Suppressor macrophage treated with lipopolysaccharide for 1 hour (primary cell): ENCODE measurements around the gene SYNCRIP.
A peak's percentile ranks its signal among the peaks of the same experiment; 100 is the strongest.
"Not testable (repeated sequence)": the region's sequence is repeated elsewhere in the genome, so short reads cannot be mapped to it uniquely, and the experiment has no call there.

Experiments used
- DNase-seq, 3 donors: peaks; one replicate each; pipeline ENCODE4 v3.0.0-alpha.2; 2020 to 2022

SYNCRIP gene

DNA sequence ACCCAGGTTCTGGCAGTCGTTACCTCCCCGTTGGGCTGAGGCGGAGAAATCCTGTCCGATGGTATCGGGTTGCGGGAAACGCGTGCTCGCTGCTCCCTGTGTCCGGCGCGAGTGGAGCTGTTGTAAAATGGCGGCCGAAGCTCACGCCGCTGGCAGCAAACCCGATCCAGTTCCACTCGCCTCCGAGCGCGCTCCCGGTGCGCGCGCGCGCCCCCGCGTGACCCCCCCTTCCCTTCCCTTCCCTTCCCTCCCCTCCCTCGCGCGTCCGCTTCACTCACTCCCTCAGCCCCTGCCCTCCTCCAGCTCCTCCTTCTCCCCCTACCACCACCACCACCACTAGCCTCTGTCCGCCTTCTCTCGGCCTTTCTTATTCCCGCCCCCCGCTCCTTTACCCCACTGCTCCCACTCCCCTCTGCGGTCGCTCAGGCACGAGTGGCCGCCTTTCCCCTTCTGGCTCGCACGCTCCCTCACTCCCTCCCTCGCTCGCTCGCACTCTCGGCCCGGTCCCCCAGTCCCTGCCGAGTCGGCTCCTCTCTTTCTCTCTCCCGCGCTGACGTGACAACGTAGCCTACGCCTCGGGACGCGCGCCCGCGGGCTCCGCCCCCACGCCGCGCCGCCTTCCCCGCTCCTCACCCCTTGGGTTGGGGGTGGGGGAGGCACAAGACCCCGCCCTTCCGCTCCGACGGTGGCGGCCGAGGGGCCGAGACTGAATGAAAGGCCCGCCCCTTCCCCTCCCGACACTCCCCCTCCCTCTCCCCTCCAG lies at the start of gene SYNCRIP:
Gene SYNCRIP (minus strand): TSS at position 113 of the 763 bp plus-strand sequence. CDS start 1,447 bp downstream, outside the sequence.
- peak; percentile 99 to 100 (median 99) for DNase-seq

DNA sequence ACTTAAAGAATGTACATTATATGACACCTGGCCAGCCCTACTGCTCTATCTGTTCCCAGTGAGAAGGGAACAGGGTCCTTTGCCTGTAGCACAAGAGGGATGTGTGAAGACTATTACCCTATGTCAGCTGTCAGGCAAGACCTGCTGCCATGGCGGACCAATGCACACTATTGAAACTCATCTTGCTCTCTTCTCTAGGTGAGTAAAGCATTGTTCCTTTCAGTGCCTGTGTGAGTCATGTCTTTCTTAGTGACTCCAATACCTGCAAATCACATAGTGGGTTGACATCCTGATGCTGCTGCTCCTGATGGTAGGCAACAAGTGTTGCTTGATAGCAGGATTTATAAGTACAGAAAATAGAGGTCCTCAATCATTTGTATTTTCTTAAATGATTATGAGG lies 48.8 kb upstream of the SYNCRIP start:
- DNase-seq = no peak

DNA sequence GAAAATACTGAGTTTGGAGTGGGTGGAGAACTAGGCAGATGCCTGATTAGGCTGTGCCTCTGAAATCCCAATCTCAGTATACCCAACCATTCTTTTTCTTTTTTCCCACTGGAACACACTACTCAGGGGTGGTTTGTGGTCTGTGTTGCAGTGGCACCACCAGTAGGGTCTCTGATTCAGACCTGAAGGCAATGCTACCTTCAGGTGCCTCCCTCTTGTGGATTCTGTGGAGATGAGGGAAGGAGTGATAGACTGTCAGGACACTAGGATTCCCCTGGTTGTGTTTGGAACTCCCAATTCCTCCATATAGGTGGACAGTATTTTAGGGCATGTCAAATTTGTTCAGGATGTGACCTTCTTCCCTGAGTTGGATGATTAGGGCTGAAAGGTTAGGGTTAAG lies 47.4 kb upstream of the SYNCRIP start:
- no peak for DNase-seq

DNA sequence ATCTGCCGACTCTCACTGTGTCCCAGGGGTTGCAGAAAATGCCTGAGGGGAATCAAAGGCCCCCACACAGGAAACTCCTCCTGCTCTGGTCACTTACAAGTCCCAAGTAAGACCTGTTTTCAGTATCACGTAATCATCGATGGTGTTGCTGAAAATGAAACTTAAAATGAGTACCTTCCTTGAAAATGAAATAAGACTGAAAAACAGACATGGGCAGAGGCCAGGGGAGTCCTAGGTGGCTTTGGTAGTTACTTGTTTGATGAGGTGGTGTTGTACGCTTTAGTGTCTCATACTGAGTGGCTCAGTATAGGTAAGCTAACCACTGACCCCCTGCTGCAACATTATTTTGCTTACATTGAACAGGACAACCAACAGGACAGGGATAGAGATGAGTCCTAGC lies 43.0 kb upstream of the SYNCRIP start:
- no peak for DNase-seq

DNA sequence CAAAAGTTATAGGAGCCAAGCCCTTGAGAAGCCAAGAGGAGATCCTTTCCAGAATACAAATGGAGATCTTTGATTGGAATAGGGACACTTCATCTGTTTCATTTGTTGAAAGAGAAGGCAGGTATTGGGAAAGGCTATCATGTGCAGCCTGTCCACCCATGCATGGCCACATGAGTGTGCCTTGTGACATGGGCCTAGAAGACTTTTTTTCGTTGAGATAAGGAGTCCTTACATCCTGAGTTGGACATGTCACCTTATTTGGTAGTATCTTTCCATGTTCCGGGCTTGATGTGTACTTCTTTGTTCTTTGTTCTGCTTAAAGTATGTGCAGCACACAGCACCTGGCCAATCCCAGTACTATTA lies 42.1 kb upstream of the SYNCRIP start:
- no peak for DNase-seq

DNA sequence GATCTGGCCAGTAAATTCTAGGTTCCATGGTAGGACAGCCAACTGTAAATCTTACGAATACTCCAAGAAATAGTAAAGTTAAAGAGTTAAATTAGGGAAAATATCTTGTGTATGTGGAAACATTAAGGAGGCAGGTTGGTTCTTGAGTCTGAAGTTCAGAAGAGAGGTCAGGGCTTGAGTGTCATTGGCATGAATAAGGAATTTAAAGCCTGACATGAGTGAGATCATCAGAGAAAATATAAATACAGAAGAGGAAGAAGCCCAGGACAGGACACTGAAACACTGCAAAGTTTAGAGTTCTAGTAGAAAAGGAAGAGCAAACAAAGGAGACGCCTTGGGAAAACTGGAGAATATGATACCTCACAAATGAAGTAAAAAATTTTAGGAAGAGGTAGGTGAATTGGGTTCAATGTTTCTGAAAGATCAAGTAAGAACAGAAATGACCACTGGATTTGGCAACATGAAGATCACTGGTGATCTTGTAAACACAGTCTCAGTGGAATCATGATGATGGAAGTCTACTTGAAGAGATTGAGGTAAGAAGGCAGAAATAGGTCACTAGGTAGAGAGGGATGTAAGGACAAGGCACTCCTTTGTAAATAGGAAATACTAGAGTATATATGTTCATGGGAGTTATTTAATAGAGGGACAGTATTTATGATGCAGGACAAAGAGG lies 41.6 kb upstream of the SYNCRIP start:
- peak; percentile 47 to 64 (median 60) for DNase-seq

DNA sequence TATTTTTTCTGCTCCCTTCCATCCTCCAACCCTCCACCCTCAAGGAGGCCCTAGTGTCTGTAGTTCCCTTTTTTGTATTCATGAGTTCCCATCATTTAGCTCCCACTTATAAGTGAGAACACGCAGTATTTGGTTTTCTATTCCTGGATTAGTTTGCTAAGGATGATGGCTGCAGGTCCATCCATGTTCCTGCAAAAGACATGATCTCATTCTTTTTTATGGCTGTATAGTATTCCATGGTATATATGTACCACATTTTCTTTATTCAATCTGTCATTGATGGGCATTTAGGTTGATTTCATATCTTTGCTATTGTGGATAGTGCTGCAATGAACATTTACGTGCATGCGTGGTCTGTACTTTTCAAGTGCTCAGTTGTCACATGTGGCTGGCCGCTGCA lies 39.2 kb upstream of the SYNCRIP start:
- DNase-seq = not testable (repeated sequence)

DNA sequence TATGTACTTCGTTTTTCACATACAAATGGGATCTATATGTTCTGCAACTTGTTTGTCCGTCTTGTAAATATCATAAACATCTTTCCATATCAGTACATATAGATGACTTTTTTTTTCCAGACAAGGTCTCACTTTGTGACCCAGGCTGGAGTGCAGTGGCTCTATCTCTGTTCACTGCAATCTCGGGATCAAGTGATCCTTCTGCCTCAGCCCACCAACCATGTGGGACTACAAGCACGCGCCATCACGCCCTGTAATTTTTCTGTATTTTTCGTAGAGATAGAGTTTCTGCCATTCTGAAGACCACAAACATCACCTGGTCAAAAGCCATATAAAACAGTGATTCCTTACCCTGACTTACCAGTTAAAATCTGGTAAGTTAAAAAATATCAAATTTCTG lies 37.7 kb upstream of the SYNCRIP start:
- DNase-seq = peak in 1 of 3 donors; percentile 25

DNA sequence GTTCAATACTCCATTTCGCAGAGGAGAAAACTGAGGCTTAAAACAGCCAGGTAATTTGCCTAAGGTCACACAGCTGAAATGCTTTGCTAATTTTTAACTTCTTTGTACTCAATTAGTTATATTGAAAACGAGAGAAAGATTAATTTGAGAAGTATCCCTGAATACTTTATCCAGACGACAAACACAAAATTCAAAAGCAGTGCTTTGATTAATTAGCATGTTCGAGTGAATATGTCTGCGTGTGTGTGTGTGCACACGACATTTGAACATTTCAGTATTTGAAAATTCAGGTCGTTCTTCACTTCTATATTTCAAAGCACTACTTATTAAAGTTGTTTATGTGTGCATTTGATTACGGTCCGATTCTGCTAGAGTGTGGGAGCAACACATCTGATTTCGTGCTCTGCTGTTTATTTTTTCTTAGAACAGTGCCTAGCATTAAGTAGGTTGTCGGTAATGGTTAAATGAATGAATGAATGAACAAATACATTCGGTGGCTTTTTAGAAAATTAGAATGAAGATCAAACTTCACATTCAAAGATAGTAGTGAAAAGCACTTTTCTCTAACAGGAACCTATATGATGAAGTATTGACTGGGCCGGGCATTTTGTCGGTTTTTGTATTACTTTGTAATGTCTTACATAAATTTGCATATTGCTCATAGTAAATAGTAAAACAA lies 36.9 kb upstream of the SYNCRIP start:
- DNase-seq = peak; percentile 26 to 47 (median 38)

DNA sequence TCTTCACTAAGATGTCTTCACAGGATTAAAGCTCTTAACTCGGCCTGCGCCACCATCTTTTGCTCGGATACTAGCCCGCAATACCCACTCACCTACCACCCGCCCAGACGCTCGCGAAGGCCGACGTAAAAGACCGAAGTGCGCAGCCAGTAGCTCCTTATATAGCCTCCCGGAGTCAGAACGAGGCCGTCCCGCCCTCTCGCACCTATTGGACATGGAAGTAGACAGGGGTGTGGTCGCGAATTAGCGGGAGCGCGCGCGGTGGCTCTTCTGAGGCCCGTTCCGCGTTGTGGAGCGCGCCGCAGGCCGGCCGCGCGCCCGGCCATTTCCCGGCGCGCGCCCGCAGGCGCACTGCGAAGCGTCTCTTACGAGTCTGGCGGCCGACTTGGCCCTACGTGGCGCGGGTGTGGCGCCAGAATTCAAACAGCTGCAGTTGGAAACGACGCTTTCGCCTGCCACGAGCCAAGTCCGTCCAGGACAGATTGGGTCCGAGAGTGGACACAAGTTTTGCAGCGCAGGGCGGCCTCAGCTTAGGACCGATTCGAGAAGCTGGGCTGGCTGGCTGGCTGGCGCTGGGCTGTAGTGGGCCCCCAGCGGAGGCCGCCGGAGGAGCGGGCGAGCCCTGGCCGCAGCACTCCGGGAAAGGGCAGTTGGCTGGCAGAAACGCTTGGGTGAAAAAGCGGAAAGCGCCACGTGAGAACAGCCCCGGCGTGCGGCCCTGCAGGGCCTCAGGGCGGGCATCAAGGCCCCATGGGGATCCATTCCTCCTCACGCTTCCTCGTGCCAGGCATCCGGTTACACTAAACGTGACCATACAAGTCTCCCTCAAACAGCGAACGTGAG lies 36.1 kb upstream of the SYNCRIP start:
- peak; percentile 99 for DNase-seq

DNA sequence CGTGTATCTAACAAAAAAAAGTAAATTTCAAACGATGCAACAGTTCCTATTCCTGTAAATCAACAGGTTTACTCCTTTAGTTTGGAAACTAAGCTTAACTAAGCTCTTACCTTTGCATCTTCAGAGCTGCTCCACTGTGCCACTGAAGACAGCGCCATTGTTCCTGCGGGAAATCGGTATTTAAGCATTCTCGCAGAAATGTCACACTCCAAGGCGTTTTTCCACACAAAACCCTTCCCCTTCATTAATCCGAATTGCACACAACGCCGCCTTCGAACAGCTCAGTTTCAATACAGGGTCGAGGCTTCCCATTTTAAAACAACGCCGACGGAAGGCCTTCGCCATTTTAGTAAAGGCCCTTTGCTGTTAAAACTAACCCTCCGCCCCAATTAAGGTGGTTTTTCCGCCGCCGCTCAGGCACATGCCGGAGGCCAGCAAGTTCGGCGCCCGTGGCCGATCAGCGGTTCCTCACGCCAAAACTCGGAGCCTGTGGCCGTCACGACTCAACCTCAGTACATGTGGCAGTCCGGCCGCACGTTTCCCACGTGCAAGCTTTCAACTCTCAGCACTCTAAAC lies 35.4 kb upstream of the SYNCRIP start:
- no peak for DNase-seq

DNA sequence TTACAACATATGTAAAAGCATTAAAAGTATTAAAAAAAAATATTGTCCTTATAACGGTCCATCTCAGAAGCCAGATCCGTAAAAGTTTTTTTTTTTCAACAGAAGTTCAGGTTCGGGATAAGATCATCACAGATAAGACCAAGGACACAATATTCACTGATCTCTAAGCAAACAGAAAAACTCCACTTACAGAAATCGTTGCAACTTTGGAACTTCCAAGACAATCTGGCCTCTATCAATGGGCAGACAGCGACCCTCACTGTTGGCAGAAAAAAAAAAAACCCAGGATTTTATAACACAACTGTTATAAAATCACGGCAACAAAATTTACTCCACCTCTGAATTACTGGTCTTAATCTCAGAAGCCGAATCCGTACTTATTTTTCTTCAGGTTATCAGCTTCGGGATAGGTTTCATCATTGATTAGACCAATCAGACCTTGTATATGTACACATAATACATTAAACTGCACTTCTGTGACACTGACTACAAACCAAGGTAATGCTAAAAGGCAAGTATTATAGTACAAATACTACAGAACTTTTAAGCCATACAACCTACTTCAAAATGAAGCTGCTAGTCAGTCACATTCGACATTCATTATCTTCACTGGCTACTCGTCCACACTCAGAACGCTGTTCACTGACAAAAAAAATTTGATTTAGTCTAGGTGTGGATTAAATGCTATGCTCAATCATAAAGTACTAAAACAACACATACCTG lies 34.7 kb upstream of the SYNCRIP start:
- DNase-seq = peak; percentile 74 to 88 (median 88)

DNA sequence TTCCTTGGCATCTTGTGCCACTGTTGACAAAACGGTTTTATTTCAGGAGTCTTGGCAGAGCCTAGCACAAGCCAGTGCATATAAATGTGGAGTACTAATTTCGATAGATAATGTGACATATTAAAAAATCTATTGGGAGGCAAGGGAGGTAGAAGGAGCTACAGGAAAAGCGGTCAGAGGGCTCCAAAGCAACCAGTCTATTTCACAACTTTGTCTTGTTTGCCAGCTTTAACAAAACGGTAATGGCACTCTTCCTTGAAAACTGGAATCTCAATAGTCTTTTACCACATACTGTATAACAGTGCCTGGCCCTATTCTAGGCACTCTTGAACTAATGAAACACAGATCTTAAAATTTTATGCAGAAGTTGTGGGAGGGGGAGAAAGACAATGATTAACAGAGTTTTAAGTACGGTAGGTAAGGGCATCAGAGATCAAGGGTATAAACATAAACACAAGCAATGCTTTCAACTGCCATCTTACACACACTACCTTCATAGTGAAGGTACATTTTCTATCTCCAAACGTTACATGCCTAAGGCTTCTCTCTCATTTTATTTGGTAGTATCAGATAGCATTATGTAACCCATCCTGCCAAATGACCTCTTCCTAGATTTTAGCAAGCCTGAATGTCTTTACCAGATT lies 33.5 kb upstream of the SYNCRIP start:
- no peak for DNase-seq

DNA sequence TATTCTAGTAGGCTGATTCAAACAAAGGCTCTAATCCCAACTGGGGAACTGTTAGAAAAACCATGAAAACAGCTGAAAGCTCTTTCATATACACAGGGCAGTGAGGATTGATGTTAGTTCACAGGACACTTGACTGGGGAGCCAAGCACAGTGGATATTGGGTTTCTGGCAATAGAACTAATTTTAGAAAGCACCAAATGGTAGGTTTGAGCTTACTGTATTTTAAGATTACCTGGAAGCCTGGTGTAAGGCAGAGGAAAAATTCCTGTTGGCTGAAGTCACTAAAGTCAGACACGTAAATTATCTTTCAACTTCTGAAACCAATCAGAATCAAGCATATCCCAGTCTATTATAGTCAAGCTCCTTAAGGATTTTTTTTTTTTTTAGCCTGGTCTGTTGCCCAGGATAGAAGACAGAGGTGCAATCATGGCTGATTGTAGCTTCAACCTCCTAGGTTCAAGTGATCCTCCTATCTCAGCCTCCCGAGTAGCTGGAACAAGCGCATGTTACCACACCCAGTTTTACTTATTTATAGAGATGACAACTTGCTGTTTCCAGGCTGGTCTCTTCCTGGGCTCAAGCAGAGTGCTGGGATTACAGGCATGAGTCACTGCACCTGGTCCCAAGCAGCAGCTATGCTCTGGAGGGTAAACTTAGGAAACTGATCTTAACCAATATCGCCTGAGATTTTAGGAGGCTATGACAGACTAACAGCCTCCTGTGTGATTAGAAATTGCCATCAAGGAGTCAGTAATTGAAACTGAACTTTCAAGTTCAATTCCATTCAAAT lies 32.5 kb upstream of the SYNCRIP start:
- peak in 1 of 3 donors; percentile 27 for DNase-seq

DNA sequence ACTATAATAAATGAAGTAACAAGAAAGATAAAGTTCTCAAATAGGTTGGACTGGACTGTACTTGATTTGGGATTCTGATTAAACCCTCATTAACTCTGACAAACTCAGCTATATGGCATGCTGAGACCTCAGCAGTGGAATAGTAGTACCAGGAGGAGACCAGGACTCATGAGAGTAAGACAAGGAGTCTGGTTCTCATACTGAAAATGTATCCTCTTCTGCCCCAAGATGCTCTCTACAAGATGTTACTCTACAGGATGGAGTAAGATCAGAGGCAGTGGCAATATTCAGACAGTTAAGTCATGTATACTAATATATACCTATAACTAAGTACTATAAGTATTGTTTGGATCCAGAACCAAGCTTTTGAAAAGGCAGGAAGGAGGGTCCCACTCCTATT lies 31.9 kb upstream of the SYNCRIP start:
- DNase-seq = no peak

DNA sequence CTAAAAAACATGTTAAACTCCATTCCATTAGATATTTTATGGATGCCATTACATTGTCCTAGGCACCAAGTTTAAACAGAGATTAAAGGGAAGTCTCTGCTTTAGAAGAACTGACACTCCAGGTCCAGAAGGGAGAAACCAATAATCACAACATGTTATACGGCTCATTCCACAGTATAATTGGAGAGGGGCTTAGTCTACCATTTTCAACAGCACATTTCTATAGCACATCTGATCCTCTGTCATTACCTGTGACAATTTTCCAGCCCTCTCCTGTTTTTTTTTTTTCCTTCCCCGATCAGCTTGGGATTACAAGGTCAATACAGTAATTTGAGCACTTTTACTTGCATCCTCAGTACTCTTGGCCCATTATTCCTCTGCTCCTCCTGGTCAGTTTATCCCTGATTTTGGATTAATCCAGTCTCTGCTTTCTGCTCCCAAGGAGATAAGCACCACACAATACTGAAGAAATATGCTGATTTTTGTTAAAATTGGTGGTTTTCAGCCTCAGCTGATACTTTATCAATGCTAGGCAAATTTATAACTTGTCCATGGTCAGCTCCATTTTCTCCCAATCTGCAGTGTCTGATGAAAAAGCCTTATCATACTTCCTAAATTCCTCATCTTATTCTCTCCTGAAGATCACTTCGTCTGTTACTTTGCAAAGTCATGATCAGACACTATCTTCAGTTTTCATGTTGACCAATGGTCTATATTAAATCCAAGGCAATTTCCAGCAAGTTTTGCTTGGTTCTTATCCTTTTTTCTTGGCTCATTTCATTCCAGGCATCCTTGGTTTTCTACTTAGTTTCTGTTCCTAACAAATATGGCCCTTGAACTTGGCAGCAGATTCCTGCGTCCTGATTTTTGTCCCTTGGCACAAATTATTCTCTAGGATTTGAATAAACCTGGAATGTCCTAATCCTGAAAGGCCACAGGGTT lies 30.8 kb upstream of the SYNCRIP start:
- no peak for DNase-seq

DNA sequence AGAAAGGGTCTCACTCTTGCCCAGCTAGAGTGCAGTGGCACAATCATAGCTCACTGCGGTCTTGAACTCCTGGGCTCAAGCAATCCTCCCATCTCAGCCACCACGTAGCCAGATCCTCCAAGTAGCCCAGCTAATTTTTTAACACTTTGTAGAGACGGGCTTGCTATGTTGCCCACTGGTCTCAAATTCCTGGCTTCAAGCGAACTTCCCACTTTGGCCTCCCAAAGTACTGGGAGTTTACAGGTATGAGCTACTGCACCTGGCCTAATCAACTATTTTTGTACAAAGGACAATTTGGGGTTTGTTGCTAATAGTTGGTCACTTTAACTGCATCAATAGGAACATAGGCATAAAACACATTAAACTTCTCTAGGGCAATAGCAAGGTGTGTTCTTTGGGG lies 29.9 kb upstream of the SYNCRIP start:
- no peak for DNase-seq

DNA sequence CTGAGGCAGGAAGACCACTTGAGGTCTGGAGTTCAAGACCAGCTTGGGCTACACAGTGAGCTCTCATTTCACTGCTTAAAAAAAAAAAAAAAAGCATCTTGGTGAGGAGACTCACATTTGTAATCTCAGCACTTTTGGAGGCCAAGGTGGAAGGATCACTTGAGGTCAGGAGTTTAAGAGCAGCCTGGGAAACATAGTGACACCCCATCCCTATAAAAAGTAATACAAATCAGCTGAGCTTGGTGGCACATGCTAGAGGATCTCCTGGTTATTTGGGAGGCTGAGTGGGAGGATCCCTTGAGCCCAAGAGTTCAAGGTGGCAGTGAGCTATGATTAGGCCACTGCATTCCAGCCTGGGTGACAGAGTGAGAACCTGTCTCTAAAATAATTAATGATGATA lies 29.4 kb upstream of the SYNCRIP start:
- DNase-seq = no peak

DNA sequence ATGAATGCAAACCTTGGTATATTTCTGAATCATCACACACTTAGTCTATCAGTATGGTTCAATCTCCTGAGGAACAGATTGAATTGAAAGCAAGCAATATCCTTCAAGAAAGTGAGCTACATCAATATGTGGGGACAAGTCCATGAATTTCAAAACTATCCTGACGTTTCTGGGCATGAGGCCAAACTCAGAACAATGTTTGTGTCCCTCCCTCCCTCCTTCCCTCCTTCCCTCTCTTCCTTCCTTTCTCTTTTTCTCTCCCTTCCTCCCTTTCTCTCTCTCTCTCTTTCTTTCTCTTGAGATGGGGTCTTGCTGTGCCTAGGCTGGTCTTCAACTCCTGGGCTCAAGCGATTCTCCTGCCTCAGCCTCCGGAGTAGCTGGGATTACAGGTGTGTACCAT lies 27.9 kb upstream of the SYNCRIP start:
- DNase-seq = no peak
